AG09319 (cell line): ENCODE data around the gene P2RX7.

ENCODE experiments used
- DNase-seq: peaks from one replicate; pipeline ENCODE4 v3.0.0-alpha.2; 2010; ENCODE audit warnings: low read depth; ENCODE audit errors: extremely low read depth
- TF ChIP-seq, protein P1 (sequence below): IDR thresholded peaks from 2 replicates; pipeline ENCODE4 v1.5.1; 2011; ENCODE audit warnings: low read depth, mild to moderate bottlenecking, inconsistent platforms, low read length, moderate library complexity

Gene P2RX7

DNA sequence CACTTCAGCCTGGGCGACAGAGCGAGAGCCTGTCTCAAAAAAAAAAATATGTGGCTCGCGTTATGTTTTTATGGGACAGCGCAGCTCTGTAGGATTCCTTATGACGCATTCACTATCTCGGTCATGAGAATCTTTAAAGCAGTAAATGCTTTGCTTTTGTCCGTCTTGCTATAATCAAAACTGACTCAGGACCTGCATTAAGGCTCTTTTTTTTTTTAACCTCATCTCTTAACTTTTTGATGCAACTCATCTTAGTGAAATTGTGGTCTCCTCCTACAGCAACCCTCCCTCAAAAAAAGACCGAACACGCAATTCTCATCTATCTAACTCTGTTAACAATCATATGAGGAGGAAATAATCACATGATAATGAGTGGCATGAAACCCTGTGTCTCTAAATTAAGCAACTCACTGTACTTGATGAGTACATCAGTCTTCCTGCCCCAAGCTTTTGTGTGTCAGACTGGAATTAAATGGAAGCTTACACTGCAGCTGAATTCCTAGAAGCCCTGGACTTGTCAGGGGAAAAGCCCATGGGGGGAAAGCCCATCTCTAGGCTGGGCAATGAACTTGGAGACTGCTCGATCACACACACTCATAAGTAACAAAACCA, 81.6 kb downstream of the P2RX7 start:
- TF ChIP-seq, protein P1, sequence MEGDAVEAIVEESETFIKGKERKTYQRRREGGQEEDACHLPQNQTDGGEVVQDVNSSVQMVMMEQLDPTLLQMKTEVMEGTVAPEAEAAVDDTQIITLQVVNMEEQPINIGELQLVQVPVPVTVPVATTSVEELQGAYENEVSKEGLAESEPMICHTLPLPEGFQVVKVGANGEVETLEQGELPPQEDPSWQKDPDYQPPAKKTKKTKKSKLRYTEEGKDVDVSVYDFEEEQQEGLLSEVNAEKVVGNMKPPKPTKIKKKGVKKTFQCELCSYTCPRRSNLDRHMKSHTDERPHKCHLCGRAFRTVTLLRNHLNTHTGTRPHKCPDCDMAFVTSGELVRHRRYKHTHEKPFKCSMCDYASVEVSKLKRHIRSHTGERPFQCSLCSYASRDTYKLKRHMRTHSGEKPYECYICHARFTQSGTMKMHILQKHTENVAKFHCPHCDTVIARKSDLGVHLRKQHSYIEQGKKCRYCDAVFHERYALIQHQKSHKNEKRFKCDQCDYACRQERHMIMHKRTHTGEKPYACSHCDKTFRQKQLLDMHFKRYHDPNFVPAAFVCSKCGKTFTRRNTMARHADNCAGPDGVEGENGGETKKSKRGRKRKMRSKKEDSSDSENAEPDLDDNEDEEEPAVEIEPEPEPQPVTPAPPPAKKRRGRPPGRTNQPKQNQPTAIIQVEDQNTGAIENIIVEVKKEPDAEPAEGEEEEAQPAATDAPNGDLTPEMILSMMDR: no peak
- DNase-seq: no peak

DNA sequence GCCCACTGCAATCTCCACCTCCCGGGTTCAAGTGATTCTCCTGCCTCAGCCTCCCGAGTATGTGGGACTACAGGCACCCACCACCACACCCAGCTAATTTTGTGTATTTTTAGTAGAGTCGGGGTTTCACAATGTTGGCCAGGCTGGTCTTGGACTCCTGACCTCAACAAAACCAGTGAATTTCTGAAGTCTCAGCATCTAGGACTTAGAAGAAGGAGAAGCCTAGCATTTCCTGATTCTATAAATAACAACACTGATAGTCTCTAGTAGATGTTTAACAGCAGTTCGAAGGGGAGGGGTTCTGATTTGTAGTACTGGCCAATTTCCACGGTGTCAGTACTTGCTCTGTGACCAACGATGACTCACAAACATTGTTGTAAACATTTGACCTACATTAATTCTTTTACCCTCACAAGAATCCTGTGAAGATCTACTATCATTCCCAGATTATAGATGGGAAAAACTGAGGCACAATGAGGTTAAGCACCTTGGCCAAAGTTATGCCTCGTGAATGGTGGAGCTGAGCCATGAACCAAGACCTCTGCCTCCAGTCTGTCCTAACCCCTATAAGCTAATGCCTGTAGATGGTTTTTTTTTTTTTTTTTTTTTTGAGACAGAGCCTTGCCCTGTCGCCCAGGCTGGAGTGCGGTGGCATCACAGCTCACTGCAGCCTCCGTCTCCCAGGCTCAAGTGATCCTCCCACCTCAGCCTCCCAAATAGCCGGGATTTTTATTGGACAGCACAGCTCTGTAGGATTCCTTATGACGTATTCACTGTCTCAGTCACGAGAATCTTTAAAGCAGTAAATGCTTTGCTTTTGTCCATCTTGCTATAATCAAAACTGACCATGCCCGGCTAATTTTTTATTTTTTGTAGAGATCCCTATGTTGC, 82.4 kb downstream of the P2RX7 start:
- DNase-seq: peak; percentile 50

DNA sequence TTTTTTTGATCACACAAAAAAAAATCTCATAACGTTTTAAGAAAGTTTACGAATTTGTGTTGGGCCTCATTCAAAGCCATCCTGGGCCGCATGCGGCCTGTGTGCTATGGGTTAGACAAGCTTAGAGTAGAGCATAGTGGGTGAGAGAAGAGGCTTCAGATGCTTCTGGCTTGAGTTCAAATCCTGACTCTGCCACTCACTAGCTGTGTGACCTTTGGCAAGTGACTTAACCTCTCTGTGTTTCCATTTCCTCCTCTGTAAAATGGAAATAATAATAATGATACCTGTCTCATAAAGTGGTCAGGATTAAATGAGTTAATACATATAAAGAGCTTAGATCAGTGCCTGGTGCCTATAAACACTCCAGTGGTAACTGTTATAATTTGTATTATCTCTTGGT, 83.4 kb downstream of the P2RX7 start:
- no peak for DNase-seq
- TF ChIP-seq, protein P1: no peak

More for the DNA sequence above, 82.4 kb downstream of the P2RX7 start:
- TF ChIP-seq, protein P1: no peak

DNA sequence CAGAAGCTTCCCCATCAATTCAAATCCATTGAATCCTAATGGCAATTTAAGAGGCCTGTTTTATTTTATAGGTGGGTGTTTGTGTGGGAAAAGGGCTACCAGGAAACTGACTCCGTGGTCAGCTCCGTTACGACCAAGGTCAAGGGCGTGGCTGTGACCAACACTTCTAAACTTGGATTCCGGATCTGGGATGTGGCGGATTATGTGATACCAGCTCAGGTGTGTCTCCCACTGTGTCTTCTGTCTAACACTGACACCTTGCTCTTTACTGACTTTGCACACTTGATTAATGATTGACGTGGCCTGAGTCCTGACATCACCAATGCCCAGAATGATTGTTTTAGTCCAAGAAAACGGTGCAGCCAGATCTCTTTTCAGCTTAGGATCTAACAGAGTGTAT, 84.4 kb downstream of the P2RX7 start:
- DNase-seq: no peak
- TF ChIP-seq, protein P1: no peak

DNA sequence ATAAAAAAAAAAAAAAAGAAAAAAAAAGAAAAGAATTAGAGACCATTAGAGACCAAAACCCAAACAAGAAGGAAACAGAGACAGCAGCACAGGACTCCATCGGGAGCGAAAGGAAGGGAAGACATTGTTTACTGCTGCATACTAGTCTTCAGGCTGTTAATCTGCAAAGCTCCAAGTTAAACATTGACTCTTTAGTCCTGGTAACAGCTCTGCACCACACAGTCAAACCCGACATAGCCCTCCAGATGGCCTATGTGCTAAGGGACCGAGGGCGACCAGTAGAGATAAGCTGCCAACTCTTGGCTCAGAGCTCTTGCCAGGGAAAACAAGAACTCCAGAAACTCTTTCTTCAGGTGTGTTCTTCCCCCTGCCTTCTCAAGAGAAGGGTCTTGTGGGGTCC, 85.1 kb downstream of the P2RX7 start:
- DNase-seq: no peak
- TF ChIP-seq, protein P1: no peak

DNA sequence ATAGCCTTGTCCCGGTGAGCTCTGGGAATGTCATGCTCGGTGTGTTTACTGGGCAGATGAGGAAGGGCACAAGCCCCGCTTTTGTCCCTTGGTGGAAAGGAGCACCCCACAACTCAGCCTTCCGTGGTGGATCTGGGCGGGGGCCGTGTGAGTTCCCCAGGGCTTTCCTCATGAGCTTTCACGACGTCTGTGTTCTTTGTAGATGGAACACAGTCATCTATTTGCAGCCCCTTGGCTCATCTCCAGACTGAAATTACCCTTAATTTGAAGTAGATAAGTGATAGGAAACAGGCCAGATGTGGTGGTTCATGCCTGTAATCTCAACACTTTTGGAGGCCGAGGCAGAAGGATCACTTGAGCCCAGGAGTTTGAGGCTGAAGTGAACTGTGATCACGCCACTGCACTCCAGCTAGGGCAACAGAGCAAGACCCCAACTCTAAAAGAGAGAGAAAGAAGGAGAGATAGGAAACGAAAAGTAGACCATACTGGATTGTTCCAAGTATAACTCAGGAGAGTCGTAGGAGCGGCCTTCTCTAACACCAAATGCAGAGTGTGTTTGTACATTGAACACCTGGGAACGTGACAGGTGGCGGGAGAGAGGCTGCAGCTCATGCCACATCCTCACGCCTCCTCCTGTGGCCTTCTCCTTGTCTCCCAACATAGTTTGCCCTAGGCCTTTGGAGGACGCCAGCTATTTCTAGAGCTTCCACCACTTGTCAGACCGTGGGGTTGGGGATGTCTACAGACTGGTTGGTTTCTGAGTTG, 86.1 kb downstream of the P2RX7 start:
- TF ChIP-seq, protein P1: no peak
- DNase-seq: no peak
